H1 (cell line): Measurements from ENCODE around the gene TARBP2. TPM values are rescaled to one million over a fixed set of nuclear protein-coding genes. Genes with fewer than 3 reads are reported as not detected.

Experiments
- CTCF ChIA-PET: fragments of 300-600 bp; sonication (Branson Sonifier 250); formaldehyde crosslinking; loops from one replicate; lab custom pipeline; 2021; ENCODE audit not compliant: partially characterized antibody; lab: Charles Lee
- POLR2A ChIA-PET: fragments of 300-600 bp; sonication (Branson Sonifier 250); formaldehyde crosslinking; loops from one replicate; lab custom pipeline; 2021; ENCODE audit warnings: inconsistent platforms; ENCODE audit not compliant: partially characterized antibody; lab: Charles Lee
- DNase-seq, 2 experiments: peaks; one replicate each; pipeline versions ENCODE4 v3.0.0 to v3.0.0-alpha.2; 2010 to 2022; ENCODE audit warnings: low spot score in 2 of 2, low read depth in 1 of 2, mixed read lengths in 1 of 2
- FAIRE-seq: peaks from 2 replicates; lab custom pipeline; 2011; peaks lifted over from hg19 to GRCh38; lab: Jason Lieb, UNC
- H2AFZ ChIP-seq: 2 replicates; pipeline ENCODE4 v1.8.1; 2012; ENCODE audit warnings: low read length, inconsistent platforms
- H2AK5ac ChIP-seq: 2 replicates; pipeline ENCODE4 v1.6.1; 2013; ENCODE audit warnings: low read depth, low read length
- H2BK120ac ChIP-seq: replicated peaks from 2 replicates; pipeline ENCODE3; 2013; ENCODE audit warnings: low read depth, low read length, inconsistent platforms
- H2BK12ac ChIP-seq: 2 replicates; pipeline ENCODE4 v1.6.1; 2013; ENCODE audit warnings: low read depth, low read length
- H2BK15ac ChIP-seq: 2 replicates; pipeline ENCODE4 v1.6.1; 2013; ENCODE audit warnings: low read length
- H2BK20ac ChIP-seq: 2 replicates; pipeline ENCODE4 v1.6.1; 2013; ENCODE audit warnings: low read length
- H2BK5ac ChIP-seq: 2 replicates; pipeline ENCODE4 v1.6.1; 2013; ENCODE audit warnings: low read depth, low read length
- H3K14ac ChIP-seq: 2 replicates; pipeline ENCODE4 v1.6.1; 2013; ENCODE audit warnings: inconsistent platforms; ENCODE audit not compliant: insufficient read length
- H3K18ac ChIP-seq: 2 replicates; pipeline ENCODE4 v1.6.1; 2013; ENCODE audit warnings: low read length; ENCODE audit errors: extremely low read depth
- H3K23ac ChIP-seq: 2 replicates; pipeline ENCODE4 v1.6.1; 2013; ENCODE audit warnings: inconsistent platforms; ENCODE audit not compliant: insufficient read length
- H3K23me2 ChIP-seq: 2 replicates; pipeline ENCODE4 v1.6.1; 2013; ENCODE audit warnings: low read depth, low read length
- H3K27ac ChIP-seq: 2 replicates; pipeline ENCODE4 v1.6.1; 2011; ENCODE audit warnings: low read depth, low read length, inconsistent platforms
- H3K27me3 ChIP-seq, 4 experiments: replicated peaks in 1 of 4; 1 replicate in 1 of 4; 2 replicates in 3 of 4; pipeline versions ENCODE4 v1.6.1 to v1.8.1; 2011 to 2013; ENCODE audit warnings: low read length in 3 of 4, mild to moderate bottlenecking in 3 of 4, inconsistent platforms in 2 of 4, mixed read lengths in 2 of 4, moderate library complexity in 1 of 4; ENCODE audit not compliant: control insufficient read depth in 3 of 4, insufficient read depth in 3 of 4; ENCODE audit errors: extremely low read depth in 1 of 4
- H3K36me3 ChIP-seq, 4 experiments: 2 replicates each; pipeline versions ENCODE4 v1.6.1 to v1.8.1; 2011 to 2013; ENCODE audit warnings: mild to moderate bottlenecking in 4 of 4, low read length in 3 of 4, moderate library complexity in 2 of 4, control low read depth in 1 of 4, inconsistent platforms in 1 of 4; ENCODE audit not compliant: insufficient read depth in 4 of 4, control insufficient read depth in 2 of 4
- H3K4ac ChIP-seq: replicated peaks from 2 replicates; pipeline ENCODE3; 2013; ENCODE audit warnings: low read length, low read depth, mixed read lengths, inconsistent platforms; ENCODE audit not compliant: insufficient read length
- H3K4me1 ChIP-seq, 4 experiments: replicated peaks in 1 of 4; 1 replicate in 1 of 4; 2 replicates in 3 of 4; pipeline versions ENCODE4 v1.6.1 to v1.8.1; 2011 to 2013; ENCODE audit warnings: low read length in 3 of 4, inconsistent platforms in 2 of 4, mixed read lengths in 1 of 4; ENCODE audit not compliant: insufficient read depth in 4 of 4, control insufficient read depth in 3 of 4
- H3K4me2 ChIP-seq, 2 experiments: 2 replicates each; pipeline versions ENCODE4 v1.6.1 to v1.8.1; 2011 to 2013; ENCODE audit warnings: low read depth in 2 of 2, low read length in 2 of 2, control low read depth in 1 of 2, inconsistent platforms in 1 of 2, mild to moderate bottlenecking in 1 of 2; ENCODE audit not compliant: insufficient read depth in 1 of 2
- H3K4me3 ChIP-seq, 4 experiments: fragments of 200-600, 300-600 bp in 1 of 4; sonication (generic), shearing (Covaris generic), sonication (Bioruptor Twin) in 1 of 4; 2 replicates each; pipeline versions ENCODE4 v1.5.1 to v1.8.1; 2011 to 2016; ENCODE audit warnings: low read length in 4 of 4, low read depth in 3 of 4, control low read depth in 2 of 4, inconsistent platforms in 2 of 4, mild to moderate bottlenecking in 2 of 4, mixed read lengths in 1 of 4, moderate library complexity in 1 of 4; ENCODE audit not compliant: insufficient read depth in 2 of 4; ENCODE audit errors: extremely low read depth in 1 of 4
- H3K56ac ChIP-seq: replicated peaks from 2 replicates; pipeline ENCODE3; 2013; ENCODE audit warnings: low read depth, mild to moderate bottlenecking, mixed read lengths, low read length, inconsistent platforms; ENCODE audit not compliant: insufficient read length
- H3K79me1 ChIP-seq: 2 replicates; pipeline ENCODE4 v1.6.1; 2013; ENCODE audit warnings: low read depth, low read length, control low read depth
- H3K79me2 ChIP-seq, 2 experiments: 2 replicates each; pipeline versions ENCODE4 v1.6.1 to v1.8.1; 2012 to 2013; ENCODE audit warnings: low read length in 2 of 2, mild to moderate bottlenecking in 2 of 2, inconsistent platforms in 1 of 2; ENCODE audit not compliant: insufficient read depth in 2 of 2, control insufficient read depth in 1 of 2
- H3K9ac ChIP-seq, 4 experiments: replicated peaks in 1 of 4; 1 replicate in 1 of 4; 2 replicates in 3 of 4; pipeline versions ENCODE4 v1.6.1 to v1.8.1; 2011 to 2013; ENCODE audit warnings: low read depth in 3 of 4, low read length in 3 of 4, control low read depth in 2 of 4, mild to moderate bottlenecking in 2 of 4, moderate library complexity in 2 of 4, inconsistent platforms in 1 of 4; ENCODE audit errors: extremely low read depth in 1 of 4
- H3K9me3 ChIP-seq, 2 experiments: 2 replicates each; pipeline versions ENCODE4 v1.6.1 to v1.8.1; 2012 to 2013; ENCODE audit warnings: mild to moderate bottlenecking in 2 of 2, moderate library complexity in 2 of 2, control low read depth in 1 of 2, inconsistent platforms in 1 of 2, low read depth in 1 of 2, low read length in 1 of 2, mixed read lengths in 1 of 2; ENCODE audit not compliant: insufficient read depth in 2 of 2
- H4K20me1 ChIP-seq, 2 experiments: replicated peaks in 1 of 2; 2 replicates each; pipeline versions ENCODE3 to v1.8.1; 2011 to 2013; ENCODE audit warnings: inconsistent platforms in 2 of 2, low read length in 2 of 2, mild to moderate bottlenecking in 1 of 2; ENCODE audit not compliant: insufficient read depth in 2 of 2, control insufficient read depth in 1 of 2
- H4K5ac ChIP-seq: 2 replicates; pipeline ENCODE4 v1.6.1; 2013; ENCODE audit warnings: low read length, low read depth, mixed read lengths, inconsistent platforms; ENCODE audit not compliant: insufficient read length
- H4K8ac ChIP-seq: 2 replicates; pipeline ENCODE4 v1.8.0; 2013; ENCODE audit warnings: mild to moderate bottlenecking, moderate library complexity, low read length, inconsistent platforms; ENCODE audit not compliant: insufficient read depth; ENCODE audit errors: extremely low read depth
- H4K91ac ChIP-seq: replicated peaks from 2 replicates; pipeline ENCODE3; 2013; ENCODE audit warnings: low read length, mixed read lengths, inconsistent platforms; ENCODE audit not compliant: insufficient read length
- CBX8 ChIP-seq: fragments of 300-800, 300-1000 bp; sonication (generic); IDR thresholded peaks from 2 replicates; pipeline ENCODE4 v1.7.1; 2016; ENCODE audit warnings: low read depth, low read length, borderline replicate concordance
- EZH2 ChIP-seq: fragments of 200-600 bp; sonication (generic); IDR thresholded peaks from 2 replicates; pipeline ENCODE4 v1.7.1; 2012; ENCODE audit warnings: low read depth, mild to moderate bottlenecking, moderate library complexity, low read length, inconsistent platforms; ENCODE audit not compliant: severe bottlenecking
- KDM5A ChIP-seq: fragments of 200-600 bp; IDR thresholded peaks from 2 replicates; pipeline ENCODE4 v1.7.1; 2012; ENCODE audit warnings: mild to moderate bottlenecking, low read length, inconsistent platforms, mixed read lengths
- NANOG ChIP-seq: IDR thresholded peaks from 2 replicates; pipeline ENCODE4 v1.6.1; 2011; ENCODE audit warnings: low read length, low read depth, mild to moderate bottlenecking, inconsistent platforms; ENCODE audit not compliant: insufficient read depth, poor library complexity, severe bottlenecking
- POLR2AphosphoS5 ChIP-seq: IDR thresholded peaks from 2 replicates; pipeline ENCODE4 v1.6.1; 2011; ENCODE audit warnings: low read depth, low read length
- RFX5 ChIP-seq: IDR thresholded peaks from 2 replicates; pipeline ENCODE4 v1.6.1; 2011; ENCODE audit warnings: low read depth, low read length, improper control_type of control experiment, borderline replicate concordance
- SP1 ChIP-seq: IDR thresholded peaks from 2 replicates; pipeline ENCODE4 v1.6.1; 2011; ENCODE audit warnings: low read depth, low read length
- TEAD4 ChIP-seq: IDR thresholded peaks from 2 replicates; pipeline ENCODE4 v1.6.1; 2012; ENCODE audit warnings: low read depth, low read length, inconsistent platforms, mixed read lengths
- ZNF274 ChIP-seq: IDR thresholded peaks from 2 replicates; pipeline ENCODE4 v1.7.0; 2012; ENCODE audit warnings: low read length, borderline replicate concordance; ENCODE audit errors: extremely low read depth
- WGBS, 2 experiments: shearing (Covaris generic) in 1 of 2; methylation state at CpG; one replicate each; pipeline versions ENCODE4 v1.1.6 to v1.1.7; 2013 to 2015; ENCODE audit warnings: low lambda C conversion rate in 2 of 2, mixed read lengths in 2 of 2, inconsistent platforms in 1 of 2, low coverage in 1 of 2, missing lambda C conversion rate in 1 of 2; ENCODE audit not compliant: insufficient replicate concordance in 2 of 2, insufficient coverage in 1 of 2, insufficient read length in 1 of 2; ENCODE audit errors: extremely low coverage in 1 of 2, missing lambda C conversion rate in 1 of 2; 5-methylcytosine and 5-hydroxymethylcytosine counted together
- polyA plus RNA-seq, 7 experiments: library from polyadenylated mRNA; depleted of rRNA in 3 of 7; stranded (reverse) in 5 of 7; unstranded in 2 of 7; fragments of >200 nt in 5 of 7; fragments of 200-250 nt in 2 of 7; gene quantifications; 1 replicate in 5 of 7; 2 replicates in 1 of 7; 4 replicates in 1 of 7; pipeline versions ENCODE4 v1.2.1 to v1.2.3, GENCODE V29; 2011 to 2013; ENCODE audit warnings: missing spikeins in 2 of 7, mixed read lengths in 2 of 7
- total RNA-seq: library from RNA; stranded (reverse); fragmentation: NEBNext Ultra II Directional; extraction: Animal tissue kit (Norgen Biotek cat#: 25700); gene quantifications from 2 replicates; pipeline ENCODE4 v1.2.1, GENCODE V29; 2021

TARBP2 gene
- total and polyA plus RNA-seq, 2 of the 8 experiments (the other 6 are each of a cell fraction or from before 2014, with no cell fraction given) = 69.9 to 122 TPM

DNA sequence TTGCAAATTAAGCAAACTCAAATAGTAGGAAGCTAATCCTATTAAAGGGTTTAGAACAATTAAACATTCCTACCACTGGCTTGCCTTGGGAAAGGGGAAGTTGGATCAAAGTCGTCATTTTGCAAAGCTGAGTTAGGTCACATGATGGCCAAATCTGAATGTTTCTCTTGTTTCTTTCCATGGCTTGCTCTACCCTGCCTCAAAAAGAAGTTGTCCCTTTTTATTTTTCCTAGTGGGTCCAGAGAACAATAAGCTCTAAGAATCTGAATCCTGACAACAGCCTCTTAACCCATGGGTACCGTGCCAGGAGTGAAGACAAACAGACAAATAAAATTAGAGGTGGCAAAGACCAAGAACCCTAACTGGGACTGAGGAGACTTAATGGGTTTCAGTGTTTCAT lies 32.4 kb downstream of the TARBP2 start:
- 85% methylated on average over 2 of the region's 2 CpGs; no CpG with 5 or more reads in 1 of the 2 experiments for WGBS, 2 experiments
- FAIRE-seq = no peak
- no peaks in the 10 kb centered on the region for H3K9me3 ChIP-seq
- no peak overlapping the region for H3K14ac ChIP-seq
- no peaks in the 10 kb centered on the region for H3K79me1 ChIP-seq
- no peak overlapping the region for H2BK20ac ChIP-seq
- H4K20me1 ChIP-seq = no peaks in the 10 kb centered on the region
- H3K18ac ChIP-seq = no peak overlapping the region
- H4K5ac ChIP-seq = no peak overlapping the region
- no peak overlapping the region for H2AK5ac ChIP-seq
- no peak overlapping the region for H2AFZ ChIP-seq
- no peak overlapping the region for H3K4me2 ChIP-seq
- no peak overlapping the region for H3K27ac ChIP-seq
- H3K27me3 ChIP-seq = no peaks in the 10 kb centered on the region
- no peak for TF ChIP-seq CBX8
- TF ChIP-seq EZH2 = no peak
- TF ChIP-seq RFX5 = no peak
- TF ChIP-seq POLR2AphosphoS5 = no peak
- TF ChIP-seq TEAD4 = no peak
- TF ChIP-seq SP1 = no peak
- TF ChIP-seq KDM5A = no peak
- no peak for TF ChIP-seq ZNF274
- no peak for TF ChIP-seq NANOG
- TF ChIP-seq, all 59 proteins: peak for 0
- no peaks in the 10 kb centered on the region for H3K4me1 ChIP-seq
- no peak for DNase-seq
- CTCF ChIA-PET = interaction anchor here (0.6 to 2.1 kb wide), 3 partner anchors 9 to 143 kb away, joined by 3 to 7 read pairs (median 4); partner anchors contain the start of gene ATP5MC2
- no peak overlapping the region for H4K91ac ChIP-seq
- no peak overlapping the region for H3K4ac ChIP-seq
- peaks cover 2 to 19% (median 9%) of the 10 kb centered on the region in 4 experiments for H3K36me3 ChIP-seq
- no peak overlapping the region for H3K56ac ChIP-seq
- H4K8ac ChIP-seq = no peak overlapping the region
- H2BK15ac ChIP-seq = no peak overlapping the region
- no peak overlapping the region for H2BK12ac ChIP-seq
- H3K23ac ChIP-seq = no peak overlapping the region
- no peak overlapping the region for H3K9ac ChIP-seq
- POLR2A ChIA-PET = no interaction called here
- no peaks in the 10 kb centered on the region for H3K79me2 ChIP-seq
- H2BK5ac ChIP-seq = no peak overlapping the region
- no peak overlapping the region for H2BK120ac ChIP-seq
- no peaks in the 10 kb centered on the region for H3K23me2 ChIP-seq
- H3K4me3 ChIP-seq = no peak overlapping the region
